WERI-Rb-1 (cell line): ENCODE data around the gene GAB2.
A peak's percentile ranks its signal among the peaks of the same experiment; 100 is the strongest.

Experiments
- DNase-seq: peaks from one replicate; pipeline ENCODE4 v3.0.0-alpha.2; 2020
- H3K27ac ChIP-seq: fragments of 250-450 bp; sonication (Bioruptor Pico); 2 replicates; pipeline ENCODE4 v1.5.1; 2020; ENCODE audit warnings: mild to moderate bottlenecking, moderate library complexity
- H3K27me3 ChIP-seq: fragments of 250-450 bp; sonication (Bioruptor Pico); 2 replicates; pipeline ENCODE4 v1.5.1; 2021; ENCODE audit warnings: mild to moderate bottlenecking, low read depth, moderate library complexity; ENCODE audit not compliant: insufficient read depth, severe bottlenecking
- H3K36me3 ChIP-seq: fragments of 250-450 bp; sonication (Bioruptor Pico); 2 replicates; pipeline ENCODE4 v1.5.1; 2020; ENCODE audit warnings: mild to moderate bottlenecking, moderate library complexity
- H3K4me3 ChIP-seq: 2 replicates; pipeline ENCODE4 v1.5.1; 2011; ENCODE audit warnings: low read depth, mild to moderate bottlenecking, control low read depth, low read length
- H3K9me3 ChIP-seq: fragments of 250-450 bp; sonication (Bioruptor Pico); 2 replicates; pipeline ENCODE4 v1.5.1; 2021; ENCODE audit warnings: mild to moderate bottlenecking, moderate library complexity; ENCODE audit not compliant: severe bottlenecking
- TF ChIP-seq, protein P1 (sequence below): IDR thresholded peaks from 2 replicates; pipeline ENCODE4 v1.5.1; 2011; ENCODE audit warnings: low read depth, mild to moderate bottlenecking, control low read depth, inconsistent platforms, low read length

Gene GAB2

GRCh38 chr11:78192223-78192719, 225.3 kb downstream of the GAB2 start:
- Histone ChIP-seq H3K9me3 (no peaks in the 10 kb centered on the region), H3K27ac (peak overlapping the region; percentile 80), H3K4me3 (no peak overlapping the region), H3K36me3 (peaks cover 6% of the 10 kb centered on the region; the same call in 1 of the 2 replicates), H3K27me3 (no peaks in the 10 kb centered on the region)
- peak; percentile 87 for DNase-seq
- TF ChIP-seq, protein P1, sequence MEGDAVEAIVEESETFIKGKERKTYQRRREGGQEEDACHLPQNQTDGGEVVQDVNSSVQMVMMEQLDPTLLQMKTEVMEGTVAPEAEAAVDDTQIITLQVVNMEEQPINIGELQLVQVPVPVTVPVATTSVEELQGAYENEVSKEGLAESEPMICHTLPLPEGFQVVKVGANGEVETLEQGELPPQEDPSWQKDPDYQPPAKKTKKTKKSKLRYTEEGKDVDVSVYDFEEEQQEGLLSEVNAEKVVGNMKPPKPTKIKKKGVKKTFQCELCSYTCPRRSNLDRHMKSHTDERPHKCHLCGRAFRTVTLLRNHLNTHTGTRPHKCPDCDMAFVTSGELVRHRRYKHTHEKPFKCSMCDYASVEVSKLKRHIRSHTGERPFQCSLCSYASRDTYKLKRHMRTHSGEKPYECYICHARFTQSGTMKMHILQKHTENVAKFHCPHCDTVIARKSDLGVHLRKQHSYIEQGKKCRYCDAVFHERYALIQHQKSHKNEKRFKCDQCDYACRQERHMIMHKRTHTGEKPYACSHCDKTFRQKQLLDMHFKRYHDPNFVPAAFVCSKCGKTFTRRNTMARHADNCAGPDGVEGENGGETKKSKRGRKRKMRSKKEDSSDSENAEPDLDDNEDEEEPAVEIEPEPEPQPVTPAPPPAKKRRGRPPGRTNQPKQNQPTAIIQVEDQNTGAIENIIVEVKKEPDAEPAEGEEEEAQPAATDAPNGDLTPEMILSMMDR: no peak

GRCh38 chr11:78190871-78191538, 226.6 kb downstream of the GAB2 start:
- Histone ChIP-seq H3K36me3 (peaks cover 6% of the 10 kb centered on the region; the same call in 1 of the 2 replicates), H3K9me3 (no peaks in the 10 kb centered on the region), H3K4me3 (no peak overlapping the region), H3K27ac (no peak overlapping the region), H3K27me3 (no peaks in the 10 kb centered on the region)
- no peak for DNase-seq
- TF ChIP-seq, protein P1: no peak

DNA sequence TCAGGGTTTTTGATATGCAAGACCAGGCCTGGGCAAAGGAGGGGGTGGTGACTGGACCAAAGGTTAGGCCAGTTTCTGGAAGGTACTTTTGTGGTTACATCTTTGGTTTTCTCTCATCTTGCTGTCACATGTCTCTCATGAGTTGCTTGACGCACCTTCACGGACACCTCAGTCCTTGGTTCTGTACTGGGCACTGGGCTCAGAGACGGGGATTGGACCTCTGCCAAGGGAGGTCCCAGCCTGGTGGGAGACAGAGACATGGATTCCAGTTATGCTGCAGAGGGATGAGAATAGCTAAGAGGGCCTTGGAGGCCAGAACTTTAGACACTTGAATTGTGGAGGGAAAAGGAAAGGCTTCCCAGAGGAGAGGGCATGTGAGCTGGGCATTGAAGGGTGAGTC, 227.2 kb downstream of the GAB2 start:
- Histone ChIP-seq H3K9me3 (no peaks in the 10 kb centered on the region), H3K27me3 (no peaks in the 10 kb centered on the region), H3K27ac (no peak overlapping the region), H3K4me3 (no peak overlapping the region), H3K36me3 (peaks cover 6% of the 10 kb centered on the region; the same call in 1 of the 2 replicates)
- no peak for DNase-seq
- TF ChIP-seq, protein P1: no peak

DNA sequence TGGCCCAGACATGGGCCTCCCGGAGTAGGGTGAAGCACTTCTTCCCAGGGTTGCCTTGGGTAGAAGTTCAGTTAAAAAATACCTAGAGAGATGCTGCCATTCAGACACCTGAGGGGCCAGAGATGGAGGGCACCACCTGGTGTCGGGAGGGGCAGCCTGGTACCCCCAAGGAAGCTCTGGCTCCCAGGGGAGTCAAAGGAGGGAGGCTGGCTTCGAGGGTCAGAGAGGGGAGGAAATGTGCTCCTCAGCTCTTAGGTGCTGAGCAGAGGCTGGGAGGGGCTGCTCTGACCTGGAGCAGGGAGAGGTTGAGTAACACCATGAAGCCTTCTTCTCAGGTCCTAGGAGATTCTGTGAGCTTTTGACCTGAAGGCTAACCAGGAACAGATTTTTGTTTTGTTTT, 227.8 kb downstream of the GAB2 start:
- H3K4me3 ChIP-seq: no peak overlapping the region
- DNase-seq: no peak

GRCh38 chr11:78189174-78189724, 228.4 kb downstream of the GAB2 start:
- H3K9me3 ChIP-seq: no peaks in the 10 kb centered on the region
- H3K36me3 ChIP-seq: peaks cover 6% of the 10 kb centered on the region; the same call in 1 of the 2 replicates
- peak overlapping the region; percentile 66 for H3K27ac ChIP-seq

More for the DNA sequence above, 227.8 kb downstream of the GAB2 start:
- H3K27me3 ChIP-seq: no peaks in the 10 kb centered on the region
- H3K9me3 ChIP-seq: no peaks in the 10 kb centered on the region
- TF ChIP-seq, protein P1: no peak
- peaks cover 6% of the 10 kb centered on the region; the same call in 1 of the 2 replicates for H3K36me3 ChIP-seq
- no peak overlapping the region for H3K27ac ChIP-seq

More at GRCh38 chr11:78189174-78189724, 228.4 kb downstream of the GAB2 start:
- no peak for DNase-seq
- Histone ChIP-seq H3K27me3 (no peaks in the 10 kb centered on the region), H3K4me3 (peak overlapping the region; percentile 83)
- TF ChIP-seq, protein P1: no peak
